ENCODE results near the gene POC1B.

The POC1B gene

GRCh38 chr12:89418228-89418910 is 107.5 kb downstream of the POC1B start:
- DNase-seq (ENCODE audit: low read depth) = no peak

- DNase-seq (ENCODE audit: low read depth) = no peak
These were observed 108.4 kb downstream of the POC1B start for GRCh38 chr12:89417246-89417977.

DNA sequence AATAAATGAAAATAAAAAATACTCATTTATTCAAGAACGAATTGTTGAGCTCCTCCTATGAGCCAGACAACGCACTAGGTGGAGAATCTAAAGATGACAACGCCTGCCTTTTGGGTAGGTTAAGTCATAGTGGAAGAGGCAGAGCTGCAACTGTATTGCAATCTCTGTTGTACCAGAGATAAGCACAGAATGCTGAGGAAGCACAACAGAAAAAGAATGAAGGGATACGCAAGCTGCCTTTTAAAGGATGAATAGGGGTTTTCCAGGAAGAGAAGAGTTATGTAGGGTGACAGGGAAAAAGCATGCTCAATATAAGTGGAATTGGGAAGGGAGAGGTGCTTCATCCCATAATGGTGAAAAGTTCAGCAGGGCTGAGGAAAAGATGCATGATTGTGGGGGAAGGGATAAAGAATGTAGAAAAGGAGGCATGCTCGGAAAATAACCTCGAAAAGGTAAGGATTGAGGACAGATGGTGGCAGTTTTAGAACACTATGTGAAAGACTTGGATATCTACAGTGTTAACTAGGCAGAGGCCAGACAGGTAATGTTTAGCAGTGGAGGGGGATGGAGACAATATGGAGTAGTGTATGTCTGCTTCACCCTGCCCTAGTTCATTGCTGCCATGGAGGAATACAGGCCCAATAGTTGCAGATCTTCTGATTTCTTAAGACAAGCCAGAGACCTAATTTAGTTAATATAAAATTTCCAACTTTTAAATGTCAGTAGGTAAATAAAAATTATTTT is 109.6 kb downstream of the POC1B start:
- no peak for DNase-seq (ENCODE audit: low read depth)

DNA sequence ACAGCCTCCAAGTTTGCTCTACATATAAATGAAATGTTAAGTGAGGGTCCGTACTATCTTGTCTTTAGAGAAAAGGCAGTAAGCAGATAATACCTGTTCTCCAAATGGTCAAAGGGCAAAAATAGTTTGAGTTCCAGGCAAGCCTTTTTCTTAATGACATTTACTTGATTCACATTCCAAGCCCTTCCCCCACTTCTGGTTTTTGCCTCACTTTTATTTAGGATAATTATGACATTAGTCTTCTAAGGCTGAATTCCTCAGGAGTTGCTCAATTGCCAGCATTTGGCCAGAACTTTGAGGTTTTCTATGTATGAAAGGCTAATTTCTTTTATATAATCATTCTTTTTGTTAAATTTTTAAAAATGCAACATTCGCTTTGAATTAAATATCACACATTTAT is 111.0 kb downstream of the POC1B start:
- DNase-seq (ENCODE audit: low read depth) = no peak

GRCh38 chr12:89414322-89414721 is 111.5 kb downstream of the POC1B start:
- no peak for DNase-seq (ENCODE audit: low read depth)

GRCh38 chr12:89413234-89413633 is 112.6 kb downstream of the POC1B start:
- no peak for DNase-seq (ENCODE audit: low read depth)

- no peak for DNase-seq (ENCODE audit: low read depth)
These were observed 113.2 kb downstream of the POC1B start for GRCh38 chr12:89412665-89413064.

GRCh38 chr12:89411846-89412245 is 114.0 kb downstream of the POC1B start:
- DNase-seq (ENCODE audit: low read depth) = no peak

- no peak for DNase-seq (ENCODE audit: low read depth)
These were observed 114.6 kb downstream of the POC1B start for GRCh38 chr12:89411234-89411633.

GRCh38 chr12:89405626-89406345 is 120.1 kb downstream of the POC1B start:
- no peak for DNase-seq (ENCODE audit: low read depth)

DNA sequence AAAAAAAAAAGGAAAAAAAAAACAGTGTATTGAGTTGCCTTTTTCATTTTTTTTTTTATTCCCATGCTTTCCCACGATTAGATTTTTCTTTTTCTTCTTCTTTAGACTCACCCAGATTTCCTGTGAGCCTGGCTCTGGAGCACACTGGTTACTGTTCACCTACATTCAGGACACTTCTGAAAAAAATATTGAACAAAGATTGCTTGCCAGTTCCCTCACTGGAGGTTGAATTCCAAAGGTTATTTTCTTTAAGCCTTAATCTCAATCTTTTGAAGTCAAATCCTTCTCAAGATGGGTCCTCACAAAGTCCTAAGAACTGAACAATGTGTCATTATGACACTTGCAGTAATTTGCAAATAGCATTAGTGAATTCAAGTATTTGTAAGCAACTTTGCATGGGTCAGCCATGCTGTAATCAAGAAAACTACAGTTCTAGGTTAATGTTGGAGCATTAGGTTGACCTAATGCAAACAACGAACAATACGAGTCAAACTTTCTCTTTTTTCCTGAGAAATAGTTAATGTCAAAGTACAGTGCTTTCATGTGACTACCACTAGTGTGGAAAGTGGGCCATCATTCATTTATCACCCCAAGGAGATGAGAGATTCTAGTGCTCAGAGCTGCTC is 124.3 kb downstream of the POC1B start:
- no peak for DNase-seq (ENCODE audit: low read depth)

DNA sequence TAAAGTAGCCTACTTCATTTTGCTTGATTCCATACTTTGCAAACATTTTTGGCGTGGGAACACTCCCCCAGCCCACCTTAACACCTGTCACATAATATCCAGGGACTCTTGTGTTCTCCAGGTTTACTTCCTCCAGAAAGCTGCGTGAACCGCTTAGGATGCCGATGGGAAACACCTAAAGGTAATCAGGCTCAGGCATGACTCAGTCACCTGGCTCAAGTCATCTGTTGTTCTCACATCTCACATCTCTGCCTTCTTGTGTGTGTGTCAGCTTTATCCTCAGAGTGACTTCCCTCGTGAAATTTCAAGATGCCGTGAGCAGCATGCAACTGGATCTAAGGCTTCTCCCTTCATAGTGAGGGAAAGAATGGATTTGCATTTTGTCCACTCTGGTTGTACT is 125.4 kb downstream of the POC1B start:
- DNase-seq (ENCODE audit: low read depth) = no peak

DNA sequence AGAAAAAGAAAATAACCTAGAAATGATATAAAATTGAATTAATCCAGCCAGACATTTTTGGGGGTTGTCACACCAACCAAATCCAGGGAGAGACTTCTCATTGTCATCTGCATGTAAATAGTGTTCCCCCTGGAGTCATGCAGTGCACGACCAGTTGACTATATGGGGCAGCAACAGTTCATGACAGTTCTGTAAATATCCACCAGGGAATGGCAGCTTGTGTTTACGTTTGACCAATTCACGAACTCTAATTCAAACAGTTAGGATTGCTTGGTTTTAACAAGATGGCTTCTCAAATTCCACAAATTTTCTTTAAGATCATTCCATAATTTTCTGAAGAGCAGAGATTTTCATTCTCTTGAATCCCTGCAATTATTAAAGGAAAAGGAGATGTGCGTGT is 130.1 kb downstream of the POC1B start:
- DNase-seq (ENCODE audit: low read depth) = no peak

GRCh38 chr12:89393551-89394121 is 132.2 kb downstream of the POC1B start:
- DNase-seq (ENCODE audit: low read depth) = no peak

DNA sequence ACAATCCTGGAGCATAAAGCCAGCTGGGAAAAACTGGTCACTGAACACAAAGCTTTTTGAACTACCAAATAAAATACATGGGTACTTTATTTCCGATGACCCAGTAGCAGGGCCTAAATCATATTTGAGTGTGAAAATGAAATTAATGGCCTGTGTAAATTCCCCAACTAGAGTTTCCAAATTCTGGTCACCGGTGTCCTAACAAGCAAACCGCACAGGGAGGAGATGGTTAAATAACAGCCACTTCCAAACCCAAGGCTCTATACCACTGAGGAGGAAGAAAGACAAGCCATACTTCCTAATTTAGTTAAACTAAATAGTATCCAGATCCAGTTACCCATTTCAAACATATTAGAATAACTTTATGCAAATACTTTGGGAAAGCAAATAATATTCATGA is 133.5 kb downstream of the POC1B start:
- DNase-seq (ENCODE audit: low read depth) = no peak

- no peak for DNase-seq (ENCODE audit: low read depth)
These were observed 134.0 kb downstream of the POC1B start for GRCh38 chr12:89391726-89392336.

DNA sequence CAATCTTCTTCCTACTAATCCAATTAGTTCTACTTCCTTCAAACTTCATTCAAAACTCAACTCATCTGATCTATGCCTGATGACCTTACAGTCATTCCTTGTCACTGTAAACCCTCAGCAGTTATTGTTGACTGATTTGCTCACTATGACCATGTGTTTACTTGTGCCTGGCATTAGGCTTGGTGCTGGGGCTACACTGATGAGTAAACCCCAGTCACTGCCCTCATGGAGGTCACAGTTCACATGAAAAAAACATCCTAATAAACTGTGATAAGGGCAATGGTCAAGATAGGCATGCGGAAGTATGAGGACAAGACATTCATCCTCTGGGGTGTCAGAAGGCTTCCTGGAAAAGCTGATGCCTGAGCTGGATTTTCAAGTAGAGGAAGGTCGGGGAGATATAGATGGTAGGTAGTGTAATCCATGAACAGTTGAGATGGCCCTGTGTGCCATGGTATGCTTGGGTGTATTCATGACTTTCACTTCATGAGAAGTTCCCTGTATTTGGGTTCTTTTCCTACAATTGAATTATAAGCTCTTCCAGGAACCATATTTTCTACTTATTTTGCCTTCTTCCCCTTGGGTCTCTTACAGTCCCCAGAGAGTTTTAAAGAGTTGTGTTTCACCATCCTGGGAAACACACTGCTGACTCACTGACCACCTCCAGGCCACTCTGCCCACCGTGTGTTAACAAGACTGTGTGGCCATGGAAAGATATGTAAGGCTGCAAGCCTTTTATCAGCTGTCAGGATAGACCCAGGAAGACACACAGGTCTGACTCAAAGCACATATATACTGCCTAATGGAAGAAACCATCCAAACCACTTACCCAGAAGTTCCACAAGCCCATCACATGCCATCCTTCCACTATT is 134.8 kb downstream of the POC1B start:
- DNase-seq (ENCODE audit: low read depth) = no peak

- DNase-seq (ENCODE audit: low read depth) = no peak
These were observed 135.8 kb downstream of the POC1B start for GRCh38 chr12:89389755-89390661.

DNA sequence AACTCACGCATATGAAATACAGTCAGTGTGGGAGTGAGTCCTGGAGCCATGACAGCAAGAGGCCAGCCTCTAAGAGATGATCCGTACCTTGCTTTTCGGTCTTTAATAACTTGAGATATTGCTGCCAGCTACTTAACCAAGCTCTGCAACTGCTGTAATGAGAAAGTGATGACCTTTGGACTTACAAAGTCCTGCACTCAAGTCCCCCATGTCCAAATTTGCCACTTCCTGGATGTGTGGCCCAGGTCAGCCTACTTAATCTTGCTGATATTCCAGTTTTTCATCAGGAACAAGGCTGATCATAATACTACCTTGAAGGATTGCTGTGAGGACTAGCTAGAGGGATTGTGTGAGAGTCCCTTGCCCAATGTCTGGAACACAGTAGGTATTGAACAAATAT is 139.7 kb downstream of the POC1B start:
- no peak for DNase-seq (ENCODE audit: low read depth)
